SJSA1 (cell line): ENCODE results near the gene PARP1. TPM values are rescaled to one million over a fixed set of nuclear protein-coding genes. Genes with fewer than 3 reads are reported as not detected.
A peak's percentile ranks its signal among the peaks of the same experiment; 100 is the strongest.

Experiments used
- DNase-seq, 2 experiments: peaks; one replicate each; pipeline ENCODE4 v3.0.0-alpha.2; 2015 to 2020; ENCODE audit warnings: low spot score in 2 of 2, low read depth in 1 of 2
- H3K27ac ChIP-seq: fragments of 250-450 bp; sonication (Bioruptor Pico); 2 replicates; pipeline ENCODE4 v1.5.1; 2020; ENCODE audit warnings: mild to moderate bottlenecking, moderate library complexity
- H3K27me3 ChIP-seq: fragments of 250-450 bp; sonication (Bioruptor Pico); replicated peaks from 2 replicates; pipeline ENCODE4 v1.5.1; 2020; ENCODE audit warnings: mild to moderate bottlenecking, moderate library complexity
- H3K36me3 ChIP-seq: fragments of 250-450 bp; sonication (Bioruptor Pico); 2 replicates; pipeline ENCODE4 v1.5.1; 2020; ENCODE audit warnings: mild to moderate bottlenecking
- H3K4me1 ChIP-seq: fragments of 250-450 bp; sonication (Bioruptor Pico); replicated peaks from 2 replicates; pipeline ENCODE4 v1.6.1; 2021; ENCODE audit warnings: mild to moderate bottlenecking
- H3K4me3 ChIP-seq: fragments of 250-450 bp; sonication (Bioruptor Pico); 2 replicates; pipeline ENCODE4 v1.5.1; 2020; ENCODE audit warnings: mild to moderate bottlenecking
- H3K9me3 ChIP-seq: fragments of 250-450 bp; sonication (Bioruptor Pico); replicated peaks from 2 replicates; pipeline ENCODE4 v1.5.1; 2020; ENCODE audit warnings: mild to moderate bottlenecking
- total RNA-seq: library from RNA; depleted of rRNA; stranded (reverse); fragments of >200 nt; shearing (Covaris generic); gene quantifications from 2 replicates; pipeline ENCODE4 v1.2.3, GENCODE V29; 2014; rRNA removed

Gene PARP1
- total RNA-seq, 1 experiment from 2014 or later, result 160 TPM

DNA sequence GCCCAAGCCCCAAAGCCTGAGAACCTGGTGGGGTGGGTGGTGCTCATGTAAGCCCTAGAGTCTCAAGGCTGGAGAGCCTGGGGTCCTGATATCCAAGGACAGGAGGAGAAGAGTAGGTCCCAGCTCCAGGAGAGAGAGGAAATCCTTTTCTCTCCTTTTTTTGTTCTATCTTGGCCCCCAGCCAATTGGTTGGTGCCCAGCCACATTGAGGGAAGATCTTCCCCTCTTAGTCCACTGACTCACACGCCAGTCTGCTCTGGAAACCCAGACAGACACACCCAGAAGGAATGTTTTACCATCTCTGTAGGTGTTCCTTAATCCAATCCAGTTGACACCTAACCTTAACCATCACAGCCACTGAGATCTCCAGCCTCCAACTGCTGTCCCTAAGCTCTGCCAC is 82.7 kb downstream of the PARP1 start:
- no peak overlapping the region for H3K27ac ChIP-seq
- no peaks in the 10 kb centered on the region for H3K9me3 ChIP-seq
- no peaks in the 10 kb centered on the region for H3K36me3 ChIP-seq
- H3K4me3 ChIP-seq, result no peak overlapping the region
- H3K27me3 ChIP-seq, result no peaks in the 10 kb centered on the region
- DNase-seq, result peak in 1 of 2 experiments; percentile 30
- H3K4me1 ChIP-seq, result no peaks in the 10 kb centered on the region; the same call in 1 of the 2 replicates

DNA sequence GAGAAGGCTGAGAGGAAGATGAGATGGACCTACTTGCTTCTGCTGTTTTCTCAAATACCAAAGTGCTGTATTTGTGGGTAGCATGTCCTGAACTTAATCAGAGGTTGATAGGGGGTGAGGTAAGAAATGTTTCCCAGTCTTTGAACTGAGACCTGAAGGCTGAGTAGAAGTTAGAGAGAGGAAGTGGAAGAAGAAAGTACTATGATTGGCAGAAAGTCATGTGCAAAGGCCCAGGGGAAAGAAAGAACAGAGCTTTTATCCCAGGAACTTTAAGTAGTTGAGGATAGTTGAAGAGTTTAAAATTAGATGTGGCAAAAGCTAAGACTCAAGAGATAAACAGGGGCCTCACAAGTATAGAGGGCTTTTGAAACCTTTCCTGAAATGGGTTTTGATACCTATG is 83.4 kb downstream of the PARP1 start:
- no peak for DNase-seq
- H3K36me3 ChIP-seq, result no peaks in the 10 kb centered on the region
- H3K9me3 ChIP-seq, result no peaks in the 10 kb centered on the region
- H3K27ac ChIP-seq, result no peak overlapping the region
- peaks cover under 1% of the 10 kb centered on the region; the same call in 1 of the 2 replicates for H3K27me3 ChIP-seq
- no peak overlapping the region for H3K4me3 ChIP-seq
- no peaks in the 10 kb centered on the region; the same call in 1 of the 2 replicates for H3K4me1 ChIP-seq

DNA sequence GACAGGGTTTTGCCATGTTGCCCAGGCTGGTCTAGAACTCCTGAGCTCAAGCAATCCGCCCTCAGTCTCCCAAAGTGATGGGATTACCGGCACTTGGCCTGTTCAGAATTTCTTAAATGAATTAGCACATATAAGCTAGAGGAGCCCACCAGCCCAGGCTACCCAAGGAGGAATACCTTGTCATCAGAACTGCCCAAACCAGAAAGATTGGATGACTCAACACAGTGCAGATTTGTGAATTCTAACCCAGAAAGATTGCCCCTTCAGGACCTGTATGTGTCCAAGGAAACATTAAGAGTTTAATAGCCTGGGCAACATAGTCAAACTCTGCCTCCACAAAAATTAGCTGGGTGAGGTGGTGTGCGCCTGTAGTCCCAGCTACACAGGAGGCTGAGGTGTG is 84.9 kb downstream of the PARP1 start:
- no peaks in the 10 kb centered on the region; the same call in 1 of the 2 replicates for H3K4me1 ChIP-seq
- no peaks in the 10 kb centered on the region for H3K36me3 ChIP-seq
- H3K27me3 ChIP-seq, result peaks cover 4% of the 10 kb centered on the region; the same call in 1 of the 2 replicates
- H3K27ac ChIP-seq, result no peak overlapping the region
- no peak for DNase-seq
- no peak overlapping the region for H3K4me3 ChIP-seq
- no peaks in the 10 kb centered on the region for H3K9me3 ChIP-seq

- H3K4me1 ChIP-seq, result no peaks in the 10 kb centered on the region; the same call in 1 of the 2 replicates
- H3K4me3 ChIP-seq, result no peak overlapping the region
- no peaks in the 10 kb centered on the region for H3K36me3 ChIP-seq
- H3K27me3 ChIP-seq, result peaks cover 4% of the 10 kb centered on the region; the same call in 1 of the 2 replicates
- no peak for DNase-seq
- no peak overlapping the region for H3K27ac ChIP-seq
- no peaks in the 10 kb centered on the region for H3K9me3 ChIP-seq
Observed at GRCh38 chr1:226320930-226321329, 87.0 kb downstream of the PARP1 start.

- no peak overlapping the region for H3K4me3 ChIP-seq
- H3K27ac ChIP-seq, result no peak overlapping the region
- DNase-seq, result no peak
- no peaks in the 10 kb centered on the region for H3K4me1 ChIP-seq
- peaks cover 13% of the 10 kb centered on the region for H3K27me3 ChIP-seq
- no peaks in the 10 kb centered on the region for H3K36me3 ChIP-seq
- H3K9me3 ChIP-seq, result no peaks in the 10 kb centered on the region
Observed at GRCh38 chr1:226318471-226318870, 89.4 kb downstream of the PARP1 start.

DNA sequence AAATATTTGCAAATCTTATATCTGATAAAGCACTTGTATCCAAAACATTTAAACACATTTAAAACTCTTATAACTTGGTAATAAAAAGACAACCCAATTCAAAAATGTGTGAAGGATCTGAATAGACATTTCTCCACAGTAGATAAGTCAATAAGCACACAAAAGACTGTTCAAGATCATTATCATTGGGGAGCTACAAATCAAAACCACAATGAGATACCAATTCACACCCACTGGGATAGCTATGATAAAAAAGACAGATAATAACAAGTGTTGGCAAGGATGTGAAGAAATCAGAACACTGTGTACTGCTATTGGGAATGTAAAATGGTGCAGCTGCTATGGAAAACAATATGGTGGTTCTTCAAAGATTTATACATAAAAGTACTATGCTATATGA is 93.8 kb downstream of the PARP1 start:
- DNase-seq, result no peak
- H3K4me3 ChIP-seq, result no peak overlapping the region
- H3K4me1 ChIP-seq, result peaks cover 9% of the 10 kb centered on the region

GRCh38 chr1:226312065-226312464 is 95.8 kb downstream of the PARP1 start:
- H3K27ac ChIP-seq, result no peak overlapping the region
- no peak overlapping the region for H3K4me3 ChIP-seq
- no peak for DNase-seq
- peaks cover 15% of the 10 kb centered on the region for H3K27me3 ChIP-seq
- H3K4me1 ChIP-seq, result peaks cover 16% of the 10 kb centered on the region
- H3K9me3 ChIP-seq, result no peaks in the 10 kb centered on the region; the same call in 1 of the 2 replicates
- H3K36me3 ChIP-seq, result peaks cover 10% of the 10 kb centered on the region

More for the DNA sequence above, 93.8 kb downstream of the PARP1 start:
- Histone ChIP-seq H3K9me3 (no peaks in the 10 kb centered on the region; the same call in 1 of the 2 replicates), H3K27me3 (peaks cover 15% of the 10 kb centered on the region), H3K27ac (no peak overlapping the region), H3K36me3 (peaks cover 4% of the 10 kb centered on the region; the same call in 1 of the 2 replicates)

DNA sequence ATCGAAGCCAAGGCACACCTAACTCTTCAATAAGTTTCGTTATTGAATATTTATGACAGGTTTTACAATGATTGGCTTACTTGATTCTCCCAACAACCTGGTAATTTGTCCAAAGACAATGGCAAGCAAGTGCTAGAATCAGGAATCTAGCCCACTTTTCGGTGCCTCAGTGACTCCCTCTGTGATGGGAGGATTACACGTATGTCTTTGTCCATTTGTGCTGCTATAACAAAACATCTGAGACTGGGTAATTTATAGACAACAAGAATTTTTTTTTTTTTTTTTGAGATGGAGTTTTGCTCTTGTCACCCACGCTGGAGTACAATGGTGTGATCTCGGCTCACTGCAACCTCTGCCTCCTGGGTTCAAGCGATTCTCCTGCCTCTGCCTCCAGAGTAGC is 96.5 kb downstream of the PARP1 start:
- Histone ChIP-seq H3K9me3 (no peaks in the 10 kb centered on the region; the same call in 1 of the 2 replicates), H3K27ac (no peak overlapping the region), H3K4me1 (peaks cover 16% of the 10 kb centered on the region), H3K4me3 (no peak overlapping the region), H3K27me3 (peaks cover 15% of the 10 kb centered on the region), H3K36me3 (peaks cover 10% of the 10 kb centered on the region)
- DNase-seq, result no peak

Other genes with a start within 250 kb of the PARP1 start
- gene ACBD3, start 221.4 kb downstream of the PARP1 start, total RNA-seq, result 44.4 and 62.6 TPM in 2 replicates
- not detected in 2 replicates for gene MIXL1, start 184.4 kb downstream of the PARP1 start, total RNA-seq
- gene LIN9, start 98.9 kb downstream of the PARP1 start, total RNA-seq, result 12.1 and 17.7 TPM in 2 replicates
- 0.03 TPM in 1 of 2 replicates, not detected in the other for gene STUM, start 140.7 kb upstream of the PARP1 start, total RNA-seq